A673 (cell line): ENCODE results near the gene COL4A1.

Experiments used
- EZH2 ChIP-seq: fragments of 200-600 bp; sonication (generic); IDR thresholded peaks from 2 replicates; pipeline ENCODE4 v1.6.1; 2017; ENCODE audit warnings: borderline replicate concordance, low read depth, mild to moderate bottlenecking, mixed read lengths, antibody characterized with exemption, low read length; ENCODE audit not compliant: poor library complexity, severe bottlenecking
- TF ChIP-seq, protein P1 (sequence below): fragments of 300-800, 200-600 bp; sonication (generic); conservative IDR thresholded peaks from 2 replicates; pipeline ENCODE4 v1.5.1; 2017; ENCODE audit warnings: low read depth, mild to moderate bottlenecking, antibody characterized with exemption, low read length, moderate library complexity, mixed read lengths

- TF ChIP-seq EZH2 = no peak
- TF ChIP-seq, protein P1, sequence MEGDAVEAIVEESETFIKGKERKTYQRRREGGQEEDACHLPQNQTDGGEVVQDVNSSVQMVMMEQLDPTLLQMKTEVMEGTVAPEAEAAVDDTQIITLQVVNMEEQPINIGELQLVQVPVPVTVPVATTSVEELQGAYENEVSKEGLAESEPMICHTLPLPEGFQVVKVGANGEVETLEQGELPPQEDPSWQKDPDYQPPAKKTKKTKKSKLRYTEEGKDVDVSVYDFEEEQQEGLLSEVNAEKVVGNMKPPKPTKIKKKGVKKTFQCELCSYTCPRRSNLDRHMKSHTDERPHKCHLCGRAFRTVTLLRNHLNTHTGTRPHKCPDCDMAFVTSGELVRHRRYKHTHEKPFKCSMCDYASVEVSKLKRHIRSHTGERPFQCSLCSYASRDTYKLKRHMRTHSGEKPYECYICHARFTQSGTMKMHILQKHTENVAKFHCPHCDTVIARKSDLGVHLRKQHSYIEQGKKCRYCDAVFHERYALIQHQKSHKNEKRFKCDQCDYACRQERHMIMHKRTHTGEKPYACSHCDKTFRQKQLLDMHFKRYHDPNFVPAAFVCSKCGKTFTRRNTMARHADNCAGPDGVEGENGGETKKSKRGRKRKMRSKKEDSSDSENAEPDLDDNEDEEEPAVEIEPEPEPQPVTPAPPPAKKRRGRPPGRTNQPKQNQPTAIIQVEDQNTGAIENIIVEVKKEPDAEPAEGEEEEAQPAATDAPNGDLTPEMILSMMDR = no peak
These were observed 200.2 kb downstream of the COL4A1 start for GRCh38 chr13:110106726-110107125.
